HFF-Myc (cell line): ENCODE data around the gene FRY.

Experiments
- DNase-seq: peaks from one replicate; pipeline ENCODE4 v3.0.0-alpha.2; 2011; ENCODE audit warnings: low read depth; ENCODE audit errors: extremely low read depth
- H3K4me3 ChIP-seq: replicated peaks from 2 replicates; pipeline ENCODE4 v1.5.1; 2011; ENCODE audit warnings: low read depth, mild to moderate bottlenecking, control low read depth, low read length
- CTCF ChIP-seq: IDR thresholded peaks from 2 replicates; pipeline ENCODE4 v1.5.1; 2012; ENCODE audit warnings: mild to moderate bottlenecking, low read depth, low read length, control low read depth; ENCODE audit errors: missing control alignments

Gene FRY

GRCh38 chr13:32024750-32025149 is 6.8 kb upstream of the FRY start:
- TF ChIP-seq CTCF: no peak
- DNase-seq: no peak
- H3K4me3 ChIP-seq: no peak overlapping the region

GRCh38 chr13:32025730-32026129 is 5.8 kb upstream of the FRY start:
- no peak for TF ChIP-seq CTCF
- DNase-seq: no peak
- no peak overlapping the region for H3K4me3 ChIP-seq

GRCh38 chr13:32026623-32027022 is 5.0 kb upstream of the FRY start:
- TF ChIP-seq CTCF: no peak
- DNase-seq: no peak
- H3K4me3 ChIP-seq: no peak overlapping the region

GRCh38 chr13:32028711-32029110 is 2.9 kb upstream of the FRY start:
- no peak for TF ChIP-seq CTCF
- no peak overlapping the region for H3K4me3 ChIP-seq
- no peak for DNase-seq

DNA sequence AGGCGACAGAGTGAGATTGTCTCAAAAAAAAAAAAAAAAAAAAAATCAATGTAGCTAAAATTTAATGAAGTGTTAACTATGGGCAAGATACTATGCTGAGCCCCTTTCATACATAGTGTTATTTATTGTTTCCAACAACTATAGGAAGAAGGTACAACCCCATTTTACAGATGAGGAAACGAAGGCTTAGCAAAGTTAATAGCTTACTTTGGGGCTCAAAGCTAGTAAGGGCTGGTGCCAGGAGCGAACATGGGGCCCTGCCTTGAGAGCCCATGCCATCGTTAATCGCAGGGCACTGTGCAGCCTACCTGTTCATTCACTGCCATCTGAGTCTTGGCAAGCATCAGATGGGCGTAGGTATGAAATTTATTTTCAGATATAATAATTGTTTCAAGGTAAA is 1.9 kb upstream of the FRY start:
- DNase-seq: no peak
- TF ChIP-seq CTCF: no peak
- no peak overlapping the region for H3K4me3 ChIP-seq

GRCh38 chr13:32031815-32032370 is 319 bp downstream of the FRY start:
- peak overlapping the region; percentile 67 for H3K4me3 ChIP-seq
- DNase-seq: no peak
- TF ChIP-seq CTCF: no peak

- peak overlapping the region; percentile 67 for H3K4me3 ChIP-seq
- no peak for DNase-seq
- TF ChIP-seq CTCF: no peak
Observed at GRCh38 chr13:32032759-32033158, 1.2 kb downstream of the FRY start.
